H4 (cell line): ENCODE data around the gene ACY1. TPM values are rescaled to one million over a fixed set of nuclear protein-coding genes. Genes with fewer than 3 reads are reported as not detected.

ENCODE experiments used
- DNase-seq: peaks from one replicate; pipeline ENCODE4 v3.0.0-alpha.2; 2015; ENCODE audit warnings: low spot score
- total RNA-seq: library from RNA; depleted of rRNA; stranded (reverse); fragments of >200 nt; shearing (Covaris generic); gene quantifications from 2 replicates; pipeline ENCODE4 v1.2.3, GENCODE V29; 2014

ACY1 gene
- total RNA-seq, 1 experiment from 2014 or later, result 35.6 TPM

DNA sequence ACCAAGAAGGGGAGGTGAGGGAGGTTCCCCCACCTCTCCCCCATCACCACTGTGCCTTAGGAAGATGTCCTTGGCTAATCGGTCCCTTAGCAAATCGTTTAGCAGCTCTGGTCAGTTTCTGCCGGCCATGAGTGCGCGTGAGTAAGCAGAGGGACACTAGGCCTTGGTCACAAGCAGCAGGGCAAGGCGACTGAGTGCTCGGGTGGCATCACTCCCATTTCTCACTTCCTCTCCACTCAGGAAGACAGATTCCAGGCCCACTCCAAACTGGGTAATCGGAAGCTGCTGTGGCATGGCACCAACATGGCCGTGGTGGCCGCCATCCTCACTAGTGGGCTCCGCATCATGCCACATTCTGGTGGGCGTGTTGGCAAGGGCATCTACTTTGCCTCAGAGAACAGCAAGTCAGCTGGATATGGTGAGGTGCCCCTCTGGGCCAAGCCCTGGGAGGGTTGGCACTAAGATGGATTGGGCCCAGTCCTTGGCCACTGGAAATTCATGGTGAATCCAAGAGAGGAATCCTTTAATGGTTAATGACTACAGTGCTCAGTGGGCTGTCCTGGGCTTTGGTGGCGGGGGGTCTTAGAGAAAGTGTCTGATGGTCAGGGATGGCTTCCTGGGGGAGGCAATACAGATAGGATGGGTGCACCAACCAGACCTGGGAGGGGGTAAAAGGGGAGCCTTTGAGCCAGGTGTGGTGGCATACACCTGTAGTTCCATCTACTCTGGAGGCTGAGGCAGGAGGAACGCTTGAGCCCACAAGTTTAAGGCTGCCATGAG lies 37.2 kb upstream of the ACY1 start:
- DNase-seq, result no peak

GRCh38 chr3:51946796-51947195 lies 36.5 kb upstream of the ACY1 start:
- DNase-seq, result no peak

GRCh38 chr3:51947215-51947900 lies 36.0 kb upstream of the ACY1 start:
- no peak for DNase-seq

GRCh38 chr3:51948016-51948580 lies 35.2 kb upstream of the ACY1 start:
- no peak for DNase-seq

DNA sequence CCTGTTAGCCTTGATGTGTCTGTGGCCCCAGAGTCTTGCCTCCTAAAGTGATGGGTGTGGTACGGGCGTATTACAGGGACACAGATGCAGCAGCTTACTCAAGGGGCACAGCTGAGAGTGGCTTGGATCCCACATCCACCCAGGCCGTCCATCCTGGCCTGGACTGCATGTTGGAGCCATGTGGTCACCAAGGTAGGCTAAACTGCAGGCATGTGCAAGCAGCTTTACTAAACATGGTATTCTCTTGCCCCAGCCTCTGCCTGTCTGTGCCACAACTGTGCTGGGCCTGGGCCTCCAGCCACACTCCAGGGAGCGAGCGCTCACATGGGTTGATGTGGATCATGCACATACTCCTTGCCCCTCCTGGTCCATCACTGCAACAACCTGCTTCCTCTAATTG lies 34.2 kb upstream of the ACY1 start:
- DNase-seq, result no peak

GRCh38 chr3:51950899-51951298 lies 32.4 kb upstream of the ACY1 start:
- no peak for DNase-seq

DNA sequence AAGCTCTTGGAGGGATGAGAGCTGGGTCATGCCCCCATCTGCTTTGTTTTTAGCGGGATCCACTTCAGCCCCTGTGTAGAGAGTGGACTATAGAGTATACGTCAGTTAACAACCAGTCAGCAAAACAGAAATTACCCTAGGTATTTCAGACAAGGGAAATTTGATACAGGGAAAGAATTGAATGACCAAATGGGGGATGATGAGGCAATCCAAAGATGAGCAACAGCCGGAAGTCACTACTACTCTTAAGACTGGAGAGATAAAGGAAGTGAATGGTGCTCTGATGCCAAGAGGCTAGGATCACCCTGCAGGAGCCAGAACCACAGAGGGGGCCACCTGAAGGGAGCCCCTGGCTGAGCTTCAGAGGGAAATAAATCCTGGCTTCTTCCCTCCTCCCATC lies 29.9 kb upstream of the ACY1 start:
- no peak for DNase-seq

- no peak for DNase-seq
Observed at GRCh38 chr3:51954105-51954504, 29.2 kb upstream of the ACY1 start.

DNA sequence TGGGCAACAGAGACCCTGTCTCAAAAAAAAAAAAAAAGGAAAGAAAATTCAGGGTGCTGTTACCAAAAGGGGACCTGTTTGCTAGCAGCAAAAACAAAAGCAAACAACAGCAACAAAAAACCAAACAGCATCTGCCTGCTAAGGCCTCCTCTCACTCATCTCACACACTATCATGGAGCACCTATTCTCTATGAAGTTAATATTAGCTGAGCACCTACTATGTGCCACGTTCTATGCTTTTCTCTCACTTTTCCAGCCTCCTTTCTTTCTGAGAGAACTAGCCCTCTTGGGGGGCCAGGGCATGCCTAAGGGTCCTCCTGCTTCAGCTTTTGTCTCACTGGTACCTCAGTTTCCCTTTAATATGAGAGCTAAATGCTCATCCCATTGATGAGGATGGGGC lies 28.6 kb upstream of the ACY1 start:
- no peak for DNase-seq

DNA sequence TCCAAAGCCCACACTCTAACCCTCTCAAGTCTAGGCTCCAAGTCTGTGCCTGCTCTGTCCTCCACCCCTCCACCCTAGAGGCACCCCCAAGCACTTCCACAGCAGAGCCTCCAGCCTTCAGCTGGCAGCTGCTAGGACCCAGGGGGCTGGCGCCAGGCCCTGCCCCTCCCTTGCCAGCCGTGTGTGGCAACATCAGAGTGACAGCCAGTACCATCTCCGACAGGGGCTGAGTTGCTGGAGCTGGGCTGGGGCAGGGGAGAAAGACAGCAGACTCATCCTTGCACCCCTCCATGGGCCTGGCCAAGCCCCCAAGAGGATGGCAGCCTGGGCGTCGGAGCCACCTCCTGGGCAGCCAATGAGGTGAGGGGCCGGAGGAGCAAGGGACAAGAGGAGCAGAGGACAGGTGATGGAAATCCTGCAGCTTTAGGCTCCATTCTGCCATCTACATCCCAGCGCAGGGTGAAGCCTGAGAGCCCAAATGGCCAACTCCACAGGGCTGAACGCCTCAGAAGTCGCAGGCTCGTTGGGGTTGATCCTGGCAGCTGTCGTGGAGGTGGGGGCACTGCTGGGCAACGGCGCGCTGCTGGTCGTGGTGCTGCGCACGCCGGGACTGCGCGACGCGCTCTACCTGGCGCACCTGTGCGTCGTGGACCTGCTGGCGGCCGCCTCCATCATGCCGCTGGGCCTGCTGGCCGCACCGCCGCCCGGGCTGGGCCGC lies 28.0 kb upstream of the ACY1 start, which contains the start of gene GPR62:
GPR62 (plus strand) TSS at position 207 of the 718 bp plus-strand sequence; CDS start at position 479, 272 bp downstream.
- no peak for DNase-seq

- DNase-seq, result no peak
Observed at GRCh38 chr3:51955893-51956770, 27.2 kb upstream of the ACY1 start.

DNA sequence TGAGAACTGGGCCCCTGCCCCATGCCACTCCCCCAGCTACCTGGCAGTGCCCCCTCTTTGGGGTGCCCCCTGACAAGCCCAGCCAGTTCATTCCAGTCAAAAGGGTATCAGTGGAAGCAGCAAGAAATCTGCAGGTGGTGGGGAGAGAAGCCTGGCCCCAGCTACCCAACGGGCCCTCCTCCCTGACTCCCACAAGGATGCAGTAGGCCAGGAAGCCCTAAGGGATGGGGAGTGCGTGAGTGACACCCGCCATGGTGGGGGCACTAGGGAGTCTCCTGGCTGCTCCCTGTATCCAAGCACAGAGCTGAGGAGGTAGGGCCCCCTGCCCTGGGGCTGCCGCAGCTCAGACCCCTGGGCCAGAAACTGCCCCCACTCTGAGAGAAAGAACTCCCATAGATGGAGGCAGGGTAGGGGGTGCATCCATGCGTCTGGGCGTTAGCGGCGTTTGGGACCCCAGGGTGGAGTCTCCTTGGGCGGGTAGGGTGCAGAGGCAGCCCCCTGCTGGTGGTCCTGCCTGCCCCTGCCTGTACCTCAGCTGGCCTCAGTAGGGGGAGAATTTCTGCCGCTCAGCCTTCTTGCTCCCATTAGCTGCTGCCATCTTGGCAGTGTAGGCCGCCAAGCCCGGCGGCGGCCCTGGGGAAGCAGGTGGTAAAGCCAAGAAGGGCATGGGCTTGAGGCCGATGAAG lies 25.7 kb upstream of the ACY1 start:
- DNase-seq, result no peak

- DNase-seq, result no peak
Observed at GRCh38 chr3:51958603-51959521, 24.5 kb upstream of the ACY1 start.

DNA sequence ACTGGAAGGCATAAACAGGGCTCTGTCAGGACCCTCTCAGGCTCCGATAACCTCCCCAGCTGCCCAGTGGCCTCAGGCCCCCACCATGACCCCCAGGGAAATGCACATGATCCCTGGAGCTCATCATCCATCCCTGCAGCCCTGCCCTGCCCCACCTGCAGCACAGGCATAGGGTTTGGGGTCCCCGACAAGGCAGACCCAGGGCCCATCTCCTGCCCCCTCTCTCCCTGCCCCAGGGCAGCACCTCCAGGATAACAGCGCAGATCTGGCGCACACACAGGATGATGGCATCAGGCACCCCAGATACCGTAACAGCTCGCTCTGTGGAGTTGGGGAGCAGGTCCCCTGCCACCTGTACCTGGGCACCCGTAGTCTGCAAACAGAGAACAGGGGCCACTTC lies 23.7 kb upstream of the ACY1 start:
- DNase-seq, result no peak

DNA sequence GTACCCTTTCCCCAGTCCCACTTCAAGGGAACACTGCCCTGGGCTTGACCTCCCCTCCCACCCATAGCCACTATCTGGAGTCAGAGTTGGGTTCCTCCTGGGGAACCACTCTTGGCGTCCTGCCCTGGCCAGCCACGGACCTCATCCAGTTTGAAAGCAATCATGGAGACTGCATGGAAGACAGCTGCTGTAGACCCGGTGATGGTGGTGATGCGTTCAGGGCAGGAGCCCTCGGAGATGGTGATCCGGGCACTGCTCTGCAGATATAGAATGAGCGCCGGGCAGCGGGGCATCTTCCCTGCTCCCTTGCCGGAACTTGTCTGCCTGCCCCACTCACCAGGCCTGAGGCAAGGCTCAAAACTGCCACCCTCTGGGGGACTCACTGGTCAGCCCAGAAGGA lies 22.9 kb upstream of the ACY1 start:
- no peak for DNase-seq

DNA sequence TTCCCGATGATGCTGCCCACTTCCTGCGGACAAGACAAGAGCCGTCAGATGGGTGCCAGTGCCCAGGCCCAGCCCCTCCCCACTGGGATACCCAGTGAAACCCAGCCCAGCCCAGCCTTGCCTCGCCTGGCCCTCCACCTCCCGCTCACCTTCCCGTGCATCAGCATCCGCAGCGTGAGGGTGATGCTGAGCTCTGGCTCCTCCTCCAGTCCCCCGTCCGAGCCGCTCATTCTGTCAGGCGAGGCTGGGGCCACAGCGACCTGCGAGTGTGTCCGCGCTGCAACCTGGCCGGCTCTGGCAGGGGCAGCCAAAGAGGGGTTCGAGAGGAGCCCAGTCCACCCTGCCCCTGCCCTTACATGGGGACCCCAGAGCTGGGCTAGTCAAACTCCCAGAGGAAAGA lies 22.3 kb upstream of the ACY1 start:
- DNase-seq, result no peak

DNA sequence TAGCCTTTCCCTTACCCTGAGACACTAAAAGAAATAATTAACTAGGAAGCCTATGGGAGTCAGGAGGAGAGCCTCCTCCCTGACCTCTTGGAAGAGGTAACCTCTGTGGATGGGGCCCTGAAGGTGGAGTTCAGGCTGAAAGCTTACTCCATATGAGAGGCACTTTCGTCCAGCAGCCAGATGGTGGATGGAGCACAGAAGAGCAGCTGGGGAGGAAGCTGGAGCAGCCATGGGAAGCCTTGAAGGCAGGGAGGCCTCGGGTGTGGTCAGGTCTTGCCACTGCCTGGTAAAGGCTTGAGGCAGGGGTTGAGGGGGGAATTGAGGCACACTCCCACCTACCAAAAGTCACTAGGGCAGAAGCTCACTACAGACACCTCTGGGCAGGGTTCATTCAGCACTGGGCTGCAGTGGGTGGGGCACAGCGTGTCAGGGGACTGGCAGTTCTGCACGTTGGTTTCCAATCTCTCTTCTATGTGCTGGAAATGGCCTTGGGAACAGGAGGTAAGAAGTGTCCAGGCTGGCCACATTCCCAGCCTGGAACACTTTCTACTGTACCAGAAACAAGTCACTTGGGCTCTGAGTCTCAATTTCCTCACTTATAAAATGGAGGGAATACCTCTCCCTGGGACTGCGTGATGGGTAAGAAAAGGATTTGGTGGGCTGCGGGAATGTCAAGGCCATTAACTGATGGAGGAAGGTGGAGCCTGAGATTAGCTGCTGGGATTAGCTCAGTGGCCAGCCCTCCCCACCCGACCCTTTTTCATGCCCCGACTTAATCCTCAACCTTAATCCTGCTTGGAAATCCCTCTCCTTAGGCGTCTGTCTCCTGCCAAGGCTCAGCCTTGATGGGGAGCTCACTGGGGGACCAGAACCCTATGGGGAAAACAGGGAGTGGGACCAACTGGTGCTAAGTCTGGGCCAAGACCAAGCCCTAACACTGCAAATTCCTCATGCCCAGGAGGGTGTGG lies 21.4 kb upstream of the ACY1 start:
- DNase-seq, result no peak

- DNase-seq, result no peak
Observed at GRCh38 chr3:51962854-51963530, 20.3 kb upstream of the ACY1 start.
